SHP77 treated with DMSO at 0.1 percent for 48 hours (cell line): ENCODE results near the gene MATN4.
A peak's percentile ranks its signal among the peaks of the same experiment; 100 is the strongest.

Experiments
- DNase-seq: peaks from one replicate; lab custom pipeline; 2025; lab: John Stamatoyannopoulos, UW

Gene MATN4

DNA sequence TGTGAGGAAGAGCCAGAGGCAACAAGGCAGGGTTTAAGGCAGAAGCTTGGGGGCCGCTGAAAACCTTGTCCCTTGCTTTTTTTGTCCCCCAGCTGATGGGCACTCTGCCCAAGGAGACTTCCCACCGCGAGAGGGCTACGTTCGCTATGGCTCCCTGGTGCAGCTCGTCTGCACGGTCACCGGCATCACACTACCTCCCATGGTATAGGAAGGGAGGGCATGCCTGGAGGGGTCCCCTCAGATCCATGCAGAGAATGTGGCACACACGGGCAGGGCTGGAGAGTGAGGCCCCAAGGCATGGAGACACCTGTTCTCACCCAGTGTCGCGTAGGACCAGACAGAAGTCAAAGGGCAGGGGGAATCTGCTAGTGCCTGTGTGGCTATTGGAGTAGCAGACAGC is 5.8 kb upstream of the MATN4 start:
- DNase-seq, result no peak

DNA sequence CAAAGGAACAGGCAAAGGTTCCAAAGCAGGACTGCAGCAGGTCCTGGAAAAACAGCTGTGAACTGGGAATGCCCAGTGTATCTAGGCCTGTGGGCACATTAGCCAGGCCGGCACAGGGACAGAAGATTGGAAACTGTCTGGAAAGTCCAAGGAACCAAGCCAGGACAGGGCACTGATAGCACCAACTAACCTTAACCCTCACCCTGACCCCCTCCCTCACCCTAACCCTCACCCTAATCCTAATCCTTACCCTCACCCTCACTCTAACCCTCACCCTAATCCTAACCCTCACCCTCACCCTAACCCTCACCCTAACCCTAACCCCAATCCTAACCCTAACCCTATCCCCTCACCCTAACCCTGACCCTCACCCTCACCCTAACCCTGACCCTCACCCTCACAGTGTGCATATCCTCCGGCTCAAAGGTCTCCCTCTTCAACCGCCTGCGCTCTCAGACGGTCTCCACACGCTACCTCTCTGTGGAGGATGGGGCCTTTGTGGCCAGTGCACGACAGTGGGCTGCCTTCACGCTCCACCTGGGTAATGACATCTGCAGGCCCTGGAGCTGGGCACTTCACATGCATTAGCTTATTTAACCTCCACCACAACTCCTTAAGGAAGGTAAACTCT is 5.1 kb upstream of the MATN4 start:
- DNase-seq, result no peak

DNA sequence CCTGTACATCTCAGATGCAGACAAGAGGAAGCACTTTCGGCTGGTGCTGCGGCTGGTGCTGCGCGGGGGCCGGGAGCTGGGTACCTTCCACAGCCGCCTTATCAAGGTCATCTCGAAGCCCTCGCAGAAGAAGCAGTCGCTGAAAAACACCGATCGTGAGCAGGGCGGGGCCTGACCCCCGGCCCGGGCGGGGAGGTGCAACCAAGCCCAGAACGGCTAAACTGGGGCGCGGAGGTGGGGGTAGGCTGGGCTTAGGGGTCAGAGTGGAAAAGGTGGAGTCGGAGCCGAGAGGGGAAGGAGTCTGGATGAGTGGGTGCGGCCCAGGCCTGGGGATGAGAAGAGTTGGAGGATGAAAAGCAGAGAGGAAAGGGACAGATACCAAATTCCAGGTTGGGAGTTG is 4.1 kb upstream of the MATN4 start:
- DNase-seq, result no peak

DNA sequence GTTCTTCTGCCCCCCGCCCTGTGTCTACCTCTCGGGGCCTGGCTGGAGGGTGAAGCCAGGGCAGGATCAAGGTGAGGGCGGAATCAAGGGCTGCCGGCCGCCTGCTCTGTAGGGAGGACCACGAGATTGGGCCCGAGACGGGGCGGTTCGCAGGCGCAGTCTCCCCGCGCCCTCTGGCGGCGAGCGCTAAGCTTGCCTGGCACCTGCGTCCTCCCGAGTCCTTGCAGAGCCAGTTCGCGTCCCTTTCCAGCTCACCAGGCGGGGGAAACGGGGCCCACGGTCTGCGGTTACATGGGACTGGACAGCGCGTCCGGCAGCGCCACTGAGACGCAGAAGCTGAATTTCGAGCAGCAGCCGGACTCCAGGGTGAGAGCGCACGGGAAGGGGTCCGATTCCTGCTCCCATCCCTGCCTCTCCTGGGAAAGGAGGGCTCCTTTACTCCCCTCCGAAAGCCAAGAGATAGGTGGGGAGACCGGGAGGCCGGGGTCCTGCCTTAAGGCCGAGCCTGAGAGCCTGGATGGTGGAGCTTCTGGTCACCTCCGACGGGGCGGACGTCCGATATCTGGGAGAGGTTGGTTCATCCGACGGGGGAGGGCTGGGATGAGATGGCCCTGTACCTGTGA is 3.6 kb upstream of the MATN4 start:
- no peak for DNase-seq

DNA sequence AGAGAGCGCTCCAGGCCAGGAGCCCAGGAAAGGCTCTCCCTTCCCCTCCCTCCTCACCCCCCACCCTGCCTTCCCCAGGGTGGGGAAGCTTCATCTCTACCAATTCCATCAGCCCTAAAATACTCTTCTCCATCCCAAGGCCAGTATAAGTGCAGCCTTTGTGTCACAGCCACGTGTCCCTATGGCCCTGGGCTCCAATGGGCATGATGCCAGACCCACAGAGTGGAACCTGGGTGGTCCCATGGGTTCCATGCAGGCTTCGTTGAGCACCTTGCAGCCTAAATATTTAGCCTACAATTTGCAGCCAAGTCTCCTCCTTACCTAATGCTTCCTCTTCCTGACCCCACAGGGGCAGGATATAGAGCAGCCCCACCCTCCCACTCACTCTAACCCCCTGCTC is 976 bp upstream of the MATN4 start:
- DNase-seq, result no peak

DNA sequence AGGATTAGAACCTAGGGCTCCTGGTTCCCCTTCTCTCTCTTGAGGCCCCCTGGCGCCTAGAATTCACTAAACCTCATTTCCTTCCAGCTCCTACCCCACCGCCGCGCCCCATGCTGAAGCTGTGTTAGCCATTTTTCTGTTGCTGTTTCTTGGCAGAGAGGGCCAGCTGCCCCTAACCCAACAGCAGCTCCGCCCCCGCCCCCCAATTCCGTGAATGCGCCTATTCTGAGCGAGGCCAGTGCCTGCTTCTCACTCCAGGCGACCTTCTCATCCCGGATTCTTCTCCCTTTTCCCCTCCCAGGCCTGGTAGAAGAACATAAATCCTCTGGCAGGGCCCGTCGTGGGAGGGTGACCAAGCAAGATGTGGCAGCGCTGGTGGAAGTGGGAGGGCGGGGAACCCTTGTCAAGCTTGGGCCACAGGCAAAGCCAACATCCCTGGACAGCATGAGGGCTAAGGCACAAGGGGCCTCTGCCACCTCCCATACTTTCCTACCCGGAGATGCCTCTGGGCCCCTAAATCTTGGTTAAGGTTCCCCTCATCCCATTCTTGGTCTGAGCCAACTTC is 941 bp downstream of the MATN4 start:
- no peak for DNase-seq

DNA sequence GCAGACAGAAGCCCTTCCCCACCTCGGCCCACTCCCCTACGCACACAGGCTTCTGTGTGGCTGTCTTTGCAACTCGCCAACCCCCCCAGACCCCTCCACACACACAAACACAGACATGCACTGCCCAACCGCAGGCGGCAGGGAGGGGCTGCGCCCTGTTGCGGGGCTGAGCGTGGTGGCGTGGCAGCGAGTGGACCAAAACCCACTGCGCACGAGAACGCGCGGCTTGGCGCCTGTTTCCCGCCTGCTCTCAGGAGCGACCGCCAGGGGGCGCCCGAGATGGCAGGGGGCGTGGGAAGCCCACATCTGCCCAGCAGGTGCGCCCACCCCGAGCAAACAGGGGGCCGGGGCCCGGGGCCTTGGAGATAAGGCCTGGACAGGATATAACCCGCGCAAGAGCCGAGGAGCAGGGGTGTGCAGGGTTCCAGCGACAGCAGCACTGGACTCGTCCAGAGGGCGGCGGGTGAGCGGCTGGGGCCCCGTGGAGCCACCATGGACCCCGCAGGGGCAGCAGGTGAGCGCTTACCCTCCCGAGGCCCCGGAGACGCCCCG is 1.6 kb downstream of the MATN4 start, which contains the start of gene RBPJL:
TSS of gene RBPJL (plus strand) at position 410 of the 552 bp plus-strand sequence. CDS start at position 493, 83 bp downstream.
- no peak for DNase-seq

DNA sequence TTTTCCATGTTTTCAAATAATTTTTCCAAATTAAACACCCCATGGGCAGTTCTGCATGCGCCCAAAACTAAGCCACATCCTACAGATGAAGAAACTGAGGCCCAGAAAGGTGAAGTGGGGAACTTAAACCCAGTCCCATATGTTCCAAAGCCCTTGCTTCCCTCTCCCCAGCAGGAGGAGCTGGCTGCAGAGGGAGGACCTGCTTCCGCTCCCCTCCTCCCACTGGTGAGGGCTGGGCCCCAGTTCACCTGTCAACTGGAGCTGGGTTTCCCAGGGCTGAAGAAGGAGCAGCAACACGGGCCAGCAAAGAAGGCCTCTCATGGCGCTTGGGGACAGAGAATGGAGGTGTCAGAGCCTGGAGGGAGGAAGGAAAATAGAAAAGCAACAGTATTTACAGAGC is 2.8 kb downstream of the MATN4 start:
- no peak for DNase-seq

DNA sequence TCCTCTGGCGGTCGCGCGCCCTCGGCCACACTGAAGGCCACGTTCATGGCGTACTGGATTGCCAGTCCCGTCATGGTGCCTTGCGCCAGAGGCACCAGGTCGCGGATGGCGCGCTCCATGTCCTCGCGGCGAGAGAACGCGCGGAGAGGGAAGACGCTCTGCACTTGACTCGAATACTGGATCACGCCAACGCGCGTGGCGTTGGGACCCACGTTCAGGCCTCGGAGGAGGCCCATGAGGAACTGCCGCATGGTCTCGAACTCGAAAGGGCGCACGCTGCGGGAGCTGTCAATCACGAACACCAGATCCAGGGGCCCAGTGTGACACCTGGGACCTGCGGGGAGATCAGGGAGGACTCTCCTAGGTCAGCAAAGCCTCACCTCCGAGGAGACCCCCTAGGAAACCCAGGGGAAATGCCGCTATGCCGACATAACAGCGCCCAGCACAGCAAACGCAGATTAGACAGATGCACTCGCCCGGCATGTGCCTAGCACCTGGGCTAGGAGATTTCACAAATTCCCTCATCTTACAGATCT is 3.6 kb downstream of the MATN4 start:
- no peak for DNase-seq

DNA sequence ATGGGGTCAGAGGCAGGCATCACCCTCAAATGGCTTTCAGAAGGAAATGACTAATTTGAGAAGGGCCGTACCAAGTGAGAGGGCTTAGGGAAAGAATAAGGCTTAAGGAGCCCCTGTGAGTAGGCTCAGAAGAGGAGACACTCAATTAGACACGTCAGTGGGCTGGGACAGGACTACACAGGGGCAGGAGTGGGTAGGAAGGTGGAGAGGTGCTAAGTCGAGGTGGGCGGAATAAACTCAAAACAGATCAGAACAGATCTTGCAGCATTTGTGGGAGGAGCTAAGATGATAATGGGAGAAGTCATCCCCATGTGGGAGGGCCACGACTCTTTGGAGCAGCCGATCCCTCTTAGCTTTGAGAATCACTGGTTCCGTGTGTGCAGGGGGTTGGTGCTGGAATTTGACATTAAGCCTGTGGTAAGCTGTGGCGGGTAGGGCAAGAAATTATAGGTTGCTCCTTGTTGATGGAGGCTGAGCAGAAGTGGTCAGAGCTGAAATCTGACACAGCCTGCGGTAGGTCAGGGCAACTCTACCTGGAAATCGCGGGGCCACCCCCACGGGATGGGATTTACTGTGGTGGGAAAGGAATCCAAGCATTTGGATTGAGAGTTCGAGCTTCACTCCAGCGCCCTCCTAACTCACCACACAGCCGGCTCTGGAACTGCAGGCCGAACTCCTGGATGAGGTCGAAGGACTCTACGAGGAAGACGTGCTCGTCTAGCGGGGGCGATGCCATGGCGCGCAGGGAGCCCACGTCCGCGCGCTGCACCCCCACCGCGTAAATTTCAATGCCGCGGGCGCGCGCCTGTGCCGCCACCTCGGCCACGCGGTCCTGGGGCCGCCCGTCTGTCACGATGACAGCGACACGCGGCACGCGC is 4.3 kb downstream of the MATN4 start:
- DNase-seq, result no peak

DNA sequence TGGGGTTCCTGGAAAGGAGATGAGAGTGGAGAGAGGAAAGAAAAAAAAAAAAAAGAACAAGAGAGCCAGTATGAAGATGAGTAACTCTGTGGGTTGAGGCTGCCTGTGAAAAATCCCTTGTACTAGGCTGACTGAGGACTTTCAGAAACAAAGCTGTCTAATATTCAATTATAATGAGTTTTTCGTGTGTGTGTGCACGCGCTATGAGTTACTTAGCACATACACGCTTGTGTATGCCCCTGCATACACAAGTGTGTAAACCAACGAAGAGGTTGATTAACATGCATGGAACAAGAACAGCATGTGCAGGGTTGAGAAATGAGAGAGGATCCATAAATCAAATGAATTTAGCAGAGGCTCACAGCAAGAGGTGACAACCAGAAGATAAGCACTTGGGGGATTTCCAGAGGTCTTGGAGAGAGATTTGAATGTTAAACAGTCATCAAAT is 6.3 kb downstream of the MATN4 start:
- no peak for DNase-seq

DNA sequence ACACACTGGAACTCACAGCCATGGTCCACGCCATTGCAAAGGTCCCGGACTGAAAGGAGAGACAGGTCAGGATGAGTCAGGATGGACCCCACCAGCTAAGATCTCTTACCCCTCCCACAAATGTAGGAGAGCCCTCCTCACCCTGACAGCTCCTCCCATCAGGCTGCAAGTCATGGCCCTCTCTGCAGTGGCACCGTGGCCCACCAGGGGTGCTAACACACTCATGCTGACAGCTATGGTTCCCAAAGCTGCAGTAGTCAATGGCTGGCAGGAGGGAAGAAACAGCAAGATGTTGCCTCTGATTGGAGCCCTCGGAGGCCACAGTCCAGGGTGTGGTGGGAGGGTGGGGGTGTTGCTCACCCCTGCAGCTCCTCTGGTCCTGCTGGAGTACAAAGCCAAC is 7.1 kb downstream of the MATN4 start:
- no peak for DNase-seq

DNA sequence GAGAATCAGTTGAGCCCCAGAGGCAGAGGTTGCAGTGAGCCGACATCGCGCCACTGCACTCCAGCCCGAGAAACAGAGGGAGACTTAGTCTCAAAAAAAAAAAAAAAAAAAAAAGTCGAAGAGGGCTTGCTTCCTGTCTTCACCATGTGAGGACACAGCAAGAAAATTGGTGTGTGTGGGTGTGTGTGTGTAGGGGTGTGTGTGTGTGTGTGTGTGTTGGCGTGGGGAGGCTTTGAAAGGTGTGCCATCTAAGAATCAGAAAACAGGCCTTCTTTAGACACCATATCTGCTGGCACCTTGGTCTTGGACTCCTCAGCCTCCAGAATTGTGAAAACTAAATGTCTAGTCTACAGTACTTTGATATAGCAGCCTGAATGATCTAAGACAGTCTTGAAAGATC is 8.3 kb downstream of the MATN4 start:
- DNase-seq, result no peak

DNA sequence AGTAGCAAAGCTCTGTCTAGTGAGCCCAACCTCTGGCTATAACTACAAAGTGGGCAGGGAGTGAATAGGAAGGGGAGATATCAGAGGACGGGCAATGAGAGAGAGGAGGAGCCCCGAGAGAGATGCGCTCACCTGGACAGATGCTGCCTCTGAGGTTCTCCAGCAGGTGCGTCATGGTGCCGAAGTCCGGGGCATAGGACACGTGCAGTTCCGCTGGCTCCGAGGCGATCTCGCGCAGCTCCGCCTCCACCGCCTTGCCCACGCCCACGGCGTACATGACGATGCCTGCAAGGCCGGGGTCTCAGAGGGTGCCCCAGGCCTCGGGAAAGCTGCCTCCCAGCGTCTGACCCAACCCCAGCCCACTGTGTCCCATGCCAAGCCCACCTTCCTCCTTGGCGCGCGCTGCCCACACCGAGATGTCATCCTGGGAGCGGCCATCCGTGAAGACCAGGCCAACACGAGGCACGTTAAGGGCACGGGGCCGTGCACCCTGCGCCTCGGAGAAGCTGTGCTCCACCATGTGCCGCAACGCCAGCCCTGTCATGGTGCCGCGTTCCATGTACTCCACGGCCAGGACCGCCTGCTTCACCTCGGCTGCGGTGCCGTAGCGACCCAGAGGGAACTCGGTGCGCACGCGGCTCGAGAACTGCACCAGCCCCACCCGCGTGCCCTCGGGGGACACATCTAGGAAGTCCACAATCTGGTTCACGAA is 10.2 kb downstream of the MATN4 start:
- DNase-seq, result no peak

DNA sequence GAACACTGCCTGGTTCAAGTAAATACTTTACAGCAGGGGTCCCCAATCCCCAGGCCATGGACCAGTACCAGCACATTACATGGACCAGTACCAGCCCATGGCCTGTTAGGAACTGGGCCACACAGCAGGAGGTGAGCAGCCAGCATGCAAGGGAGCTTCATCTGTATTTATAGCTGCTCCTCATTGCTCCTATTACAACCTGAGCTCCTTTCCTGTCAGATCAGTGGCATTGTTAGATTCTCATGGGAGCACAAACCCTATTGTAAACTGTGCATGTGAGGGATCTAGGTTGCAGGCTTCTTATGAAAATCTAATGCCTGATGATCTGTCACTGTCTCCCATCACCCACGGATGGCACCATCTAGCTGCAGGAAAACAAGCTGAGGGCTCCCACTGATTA is 13.4 kb downstream of the MATN4 start:
- DNase-seq, result no peak

DNA sequence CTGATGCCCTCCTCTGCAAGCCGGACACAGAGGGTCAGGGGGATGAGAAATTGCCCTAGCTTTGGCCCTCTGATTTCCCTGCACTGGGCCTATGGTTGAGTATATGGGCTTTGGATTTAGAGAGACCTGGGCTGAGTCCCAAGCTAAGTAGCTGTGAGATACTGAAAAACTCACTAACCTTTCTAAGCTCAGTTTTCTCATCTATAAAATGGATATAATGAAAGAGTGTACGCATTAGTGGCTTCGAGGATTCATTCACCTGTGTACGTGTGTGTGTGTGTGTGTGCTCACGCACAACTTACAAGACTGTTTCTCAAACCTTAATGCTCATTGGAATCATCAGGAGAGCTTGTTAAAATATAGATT is 14.1 kb downstream of the MATN4 start:
- DNase-seq, result no peak

DNA sequence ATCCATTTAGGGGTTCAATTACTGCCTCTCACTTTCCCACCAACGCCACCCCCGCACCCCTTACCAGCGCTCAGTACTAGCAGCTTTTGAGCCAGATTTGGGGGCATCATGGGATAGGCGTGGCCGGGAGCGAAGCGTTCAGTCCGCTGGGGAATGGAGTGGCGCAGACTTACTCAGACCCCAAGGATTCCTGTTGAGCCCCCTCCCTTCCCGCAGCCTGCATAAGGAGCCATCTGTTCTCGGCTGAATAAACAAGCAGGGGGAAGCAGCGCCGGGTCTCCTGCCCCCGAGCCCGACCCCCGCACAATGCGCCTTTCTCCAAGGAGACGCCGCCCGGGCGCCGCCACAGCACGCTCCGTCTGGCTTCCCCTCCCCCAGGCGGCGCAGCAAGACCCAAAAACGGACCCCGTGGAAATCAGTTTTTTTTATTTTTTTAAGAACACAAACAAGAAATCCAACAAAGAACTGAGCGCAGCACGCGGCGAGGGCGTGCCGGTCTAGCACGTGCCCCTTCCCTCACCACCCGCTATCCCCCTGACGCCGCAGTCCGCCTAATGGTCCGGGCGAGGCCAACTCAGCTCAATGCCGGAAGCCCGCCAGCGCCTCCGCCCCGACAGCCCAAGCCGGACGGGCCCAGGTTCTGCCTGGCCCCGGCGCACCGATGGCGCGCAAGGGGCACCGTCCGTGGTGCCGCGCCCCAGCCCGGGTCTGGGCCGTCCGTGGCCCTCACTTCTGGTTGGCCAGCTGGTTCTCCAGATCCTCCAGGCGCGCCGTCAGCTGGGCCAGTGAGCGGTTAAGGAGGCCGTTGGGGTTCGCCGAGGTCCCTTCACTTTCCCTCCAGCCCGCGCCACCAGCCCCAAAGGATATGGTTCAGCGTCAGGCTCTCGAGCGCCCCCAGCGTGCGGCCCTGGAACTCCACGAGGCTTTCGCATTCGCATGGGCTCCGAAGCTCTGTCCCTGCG is 14.8 kb downstream of the MATN4 start:
- no peak for DNase-seq

DNA sequence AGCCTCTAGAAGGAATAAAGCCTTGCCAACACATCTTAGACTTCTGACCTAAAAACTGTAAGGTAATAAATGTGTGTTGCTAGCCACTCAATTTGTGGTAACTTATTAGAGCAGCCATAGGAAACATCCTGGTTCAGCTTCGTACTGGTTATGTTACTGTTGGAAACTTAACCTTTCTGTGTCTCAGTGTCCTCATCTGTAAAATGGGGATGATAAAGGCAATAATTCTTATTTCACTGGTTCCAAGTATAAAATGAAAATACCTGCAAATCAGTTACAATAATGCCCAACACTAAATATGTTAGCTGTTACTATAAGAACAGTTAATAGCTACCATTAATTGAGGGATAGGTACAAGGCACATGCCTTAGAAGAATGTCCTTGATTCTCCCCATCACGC is 15.8 kb downstream of the MATN4 start:
- DNase-seq, result no peak

DNA sequence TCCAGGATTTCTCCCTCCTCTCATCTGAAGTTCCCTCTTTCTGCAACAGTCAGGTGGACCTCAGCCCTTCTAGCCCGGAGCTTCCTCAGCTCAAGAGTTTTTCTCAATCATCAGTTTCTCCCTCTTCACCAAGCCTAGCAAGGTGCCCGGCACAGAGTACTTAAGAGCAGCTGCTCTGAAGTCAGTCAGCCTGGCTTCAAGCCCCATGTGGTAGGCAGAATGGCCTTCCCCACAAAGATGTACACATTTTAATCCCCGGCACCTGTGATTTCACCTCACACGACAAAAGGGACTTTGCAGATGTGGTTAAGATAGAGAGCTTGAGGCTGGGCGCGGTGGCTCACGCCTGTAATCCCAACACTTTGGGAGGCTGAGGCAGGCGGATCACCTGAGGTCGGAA is 16.6 kb downstream of the MATN4 start:
- no peak for DNase-seq

DNA sequence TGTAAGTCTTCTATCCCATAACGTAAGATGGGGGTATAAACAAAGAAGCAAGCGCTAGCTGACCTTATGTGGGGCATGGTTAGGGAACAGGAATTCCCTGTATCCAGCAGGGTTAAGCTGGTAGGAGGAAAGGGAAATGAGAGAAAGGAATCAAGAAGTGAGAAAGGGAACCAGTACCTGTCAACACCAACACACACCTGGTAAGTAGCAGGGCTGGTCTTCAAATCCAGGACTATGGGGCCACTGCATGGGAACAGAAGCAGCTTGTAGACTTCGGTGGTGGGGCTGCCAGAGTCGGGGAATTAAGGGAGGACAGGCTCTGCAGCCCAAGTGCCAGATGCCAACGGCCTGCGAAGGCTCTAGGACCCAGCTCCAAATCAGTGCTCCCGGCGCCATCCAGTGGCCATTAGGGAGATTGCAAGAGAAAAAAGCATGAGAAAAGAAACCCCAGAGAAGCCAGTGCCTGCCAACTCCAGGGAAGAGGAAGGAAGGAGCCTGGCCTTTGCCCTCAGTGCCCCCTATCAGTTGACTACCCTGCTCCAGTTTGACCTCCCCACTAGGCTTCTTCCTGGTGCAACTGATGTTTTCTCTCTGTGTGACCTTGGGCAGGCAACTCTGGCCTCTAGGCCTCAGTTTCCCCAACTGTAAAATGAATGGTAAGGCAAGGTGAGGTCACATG is 17.3 kb downstream of the MATN4 start:
- peak; percentile 25 for DNase-seq
